ENCODE data around the gene ECSIT.

Gene ECSIT

GRCh38 chr19:11534948-11535347, 6.0 kb upstream of the ECSIT start:
- no peak overlapping the region for H3K4me3 ChIP-seq (ENCODE audit: low read length)
- DNase-seq (ENCODE audit: low read depth) = no peak
- TF ChIP-seq CTCF (IDR thresholded peaks at IDR 0.05; ENCODE audit: insufficient read depth, low read depth, low read length, missing control alignments) = no peak

- no peak overlapping the region for H3K4me3 ChIP-seq (ENCODE audit: low read length)
- no peak for DNase-seq (ENCODE audit: low read depth)
- no peak for TF ChIP-seq CTCF (IDR thresholded peaks at IDR 0.05; ENCODE audit: insufficient read depth, low read depth, low read length, missing control alignments)
Measured at GRCh38 chr19:11534538-11534937, 5.6 kb upstream of the ECSIT start.

GRCh38 chr19:11530432-11530831, 1.5 kb upstream of the ECSIT start:
- peak; percentile 93 for DNase-seq (ENCODE audit: low read depth)
- peak; percentile 50 for TF ChIP-seq CTCF (IDR thresholded peaks at IDR 0.05; ENCODE audit: insufficient read depth, low read depth, low read length, missing control alignments)
- no peak overlapping the region for H3K4me3 ChIP-seq (ENCODE audit: low read length)

GRCh38 chr19:11519138-11519537, 9.8 kb downstream of the ECSIT start:
- H3K4me3 ChIP-seq (ENCODE audit: low read length) = no peak overlapping the region
- peak; percentile 50 for DNase-seq (ENCODE audit: low read depth)
- TF ChIP-seq CTCF (IDR thresholded peaks at IDR 0.05; ENCODE audit: insufficient read depth, low read depth, low read length, missing control alignments) = no peak

- TF ChIP-seq CTCF (IDR thresholded peaks at IDR 0.05; ENCODE audit: insufficient read depth, low read depth, low read length, missing control alignments) = no peak
- DNase-seq (ENCODE audit: low read depth) = no peak
Measured at GRCh38 chr19:11513946-11514345, 15.0 kb downstream of the ECSIT start.

GRCh38 chr19:11510444-11510843, 18.5 kb downstream of the ECSIT start:
- DNase-seq (ENCODE audit: low read depth) = no peak
- no peak overlapping the region for H3K4me3 ChIP-seq (ENCODE audit: low read length)
- no peak for TF ChIP-seq CTCF (IDR thresholded peaks at IDR 0.05; ENCODE audit: insufficient read depth, low read depth, low read length, missing control alignments)

More at GRCh38 chr19:11513946-11514345, 15.0 kb downstream of the ECSIT start:
- no peak overlapping the region for H3K4me3 ChIP-seq (ENCODE audit: low read length)

GRCh38 chr19:11507370-11508078, 21.4 kb downstream of the ECSIT start:
- no peak for TF ChIP-seq CTCF (IDR thresholded peaks at IDR 0.05; ENCODE audit: insufficient read depth, low read depth, low read length, missing control alignments)
- no peak overlapping the region for H3K4me3 ChIP-seq (ENCODE audit: low read length)
- no peak for DNase-seq (ENCODE audit: low read depth)
